Measurements from ENCODE around the gene CCDC71L.

DNA sequence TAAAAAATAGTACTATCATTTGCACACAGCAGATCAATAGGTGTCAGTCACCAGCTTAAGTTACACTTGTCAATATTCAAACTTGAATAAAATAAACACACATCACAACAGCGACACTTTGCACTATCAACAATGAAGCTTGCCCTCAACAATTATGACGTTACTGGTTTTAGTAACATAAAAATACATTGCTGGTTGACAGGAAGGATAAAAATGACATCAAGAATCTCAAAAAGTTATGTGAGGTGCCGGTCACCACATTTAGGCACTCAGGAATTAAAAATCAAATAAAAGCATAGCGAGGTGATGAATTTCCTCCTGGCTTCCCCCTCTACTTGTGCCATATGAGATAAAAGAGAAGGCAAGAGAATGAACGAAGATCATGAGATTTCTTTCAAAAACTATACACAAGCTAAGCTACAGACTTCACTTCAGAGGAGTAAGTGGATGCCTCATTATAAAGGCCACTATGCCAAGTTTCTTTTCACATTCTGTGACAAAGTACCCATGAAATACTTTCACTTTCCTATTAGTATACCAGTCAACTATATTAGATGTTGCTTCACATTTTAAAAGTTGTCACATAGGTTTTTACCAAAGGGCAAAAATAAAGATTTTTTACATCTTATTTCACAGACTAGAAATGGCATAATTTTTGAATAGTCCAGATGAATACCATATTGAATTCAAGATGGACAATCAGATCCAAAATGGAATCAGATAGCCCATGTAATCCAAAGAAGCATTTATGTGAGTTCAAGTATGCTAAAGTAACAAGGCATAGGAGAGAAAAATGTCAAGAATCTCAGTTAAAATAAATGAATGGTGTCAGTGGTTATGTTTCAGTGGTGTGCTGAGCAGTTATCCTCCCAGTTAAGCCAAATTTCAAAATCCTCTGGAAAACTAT is 3.6 kb downstream of the CCDC71L start:
- TF ChIP-seq, protein P1, sequence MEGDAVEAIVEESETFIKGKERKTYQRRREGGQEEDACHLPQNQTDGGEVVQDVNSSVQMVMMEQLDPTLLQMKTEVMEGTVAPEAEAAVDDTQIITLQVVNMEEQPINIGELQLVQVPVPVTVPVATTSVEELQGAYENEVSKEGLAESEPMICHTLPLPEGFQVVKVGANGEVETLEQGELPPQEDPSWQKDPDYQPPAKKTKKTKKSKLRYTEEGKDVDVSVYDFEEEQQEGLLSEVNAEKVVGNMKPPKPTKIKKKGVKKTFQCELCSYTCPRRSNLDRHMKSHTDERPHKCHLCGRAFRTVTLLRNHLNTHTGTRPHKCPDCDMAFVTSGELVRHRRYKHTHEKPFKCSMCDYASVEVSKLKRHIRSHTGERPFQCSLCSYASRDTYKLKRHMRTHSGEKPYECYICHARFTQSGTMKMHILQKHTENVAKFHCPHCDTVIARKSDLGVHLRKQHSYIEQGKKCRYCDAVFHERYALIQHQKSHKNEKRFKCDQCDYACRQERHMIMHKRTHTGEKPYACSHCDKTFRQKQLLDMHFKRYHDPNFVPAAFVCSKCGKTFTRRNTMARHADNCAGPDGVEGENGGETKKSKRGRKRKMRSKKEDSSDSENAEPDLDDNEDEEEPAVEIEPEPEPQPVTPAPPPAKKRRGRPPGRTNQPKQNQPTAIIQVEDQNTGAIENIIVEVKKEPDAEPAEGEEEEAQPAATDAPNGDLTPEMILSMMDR (IDR thresholded peaks at IDR 0.05), result no peak
- no peak for TF ChIP-seq POLR2A (IDR thresholded peaks at IDR 0.05)
